Measurements from ENCODE around the gene GNG13. TPM values are rescaled to one million over a fixed set of nuclear protein-coding genes. Genes with fewer than 3 reads are reported as not detected.

GNG13 gene
- total and polyA plus RNA-seq, 2 experiments from 2014 or later: 0.29 TPM; not detected in 1

DNA sequence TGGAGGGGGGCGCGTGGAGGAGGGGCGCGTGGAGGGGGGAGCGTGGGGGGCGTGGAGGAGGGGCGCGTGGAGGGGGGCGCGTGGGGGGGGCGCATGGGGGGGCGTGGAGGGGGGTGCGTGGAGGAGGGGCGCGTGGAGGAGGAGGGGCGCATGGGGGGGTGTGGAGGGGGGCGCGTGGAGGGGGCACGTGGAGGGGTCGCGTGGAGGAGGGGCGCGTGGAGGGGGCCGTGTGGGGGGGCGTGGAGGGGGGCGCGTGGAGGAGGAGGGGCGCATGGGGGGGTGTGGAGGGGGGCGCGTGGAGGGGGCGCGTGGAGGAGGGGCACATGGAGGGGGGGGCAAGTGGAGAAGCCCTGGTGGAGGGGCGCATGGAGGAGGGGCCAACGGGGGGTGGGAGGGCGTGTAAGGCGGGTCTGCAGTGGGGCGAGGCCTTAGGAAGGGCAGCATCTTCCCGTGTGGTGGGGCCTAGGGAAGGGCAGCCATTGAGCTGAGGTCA lies 32.7 kb downstream of the GNG13 start:
- H3K36me3 ChIP-seq (ENCODE audit: insufficient read depth): no peaks in the 10 kb centered on the region
- H3F3A ChIP-seq (replicated peaks; ENCODE audit: low read depth): 0 out of 2 replicates have a peak, but pooled peaks cover 3% of the 10 kb centered on the region
- DNase-seq (ENCODE audit: low spot score) (no peak), ATAC-seq (peak; percentile 21)
- no peak overlapping the region for H3K4me3 Mint-ChIP-seq
- no peak overlapping the region for H3K27ac Mint-ChIP-seq
- no peaks in the 10 kb centered on the region for H3K4me1 ChIP-seq (ENCODE audit: insufficient read depth)
- H4K20me1 ChIP-seq (replicated peaks; ENCODE audit: insufficient read depth): no peaks in the 10 kb centered on the region
- peaks cover 10% of the 10 kb centered on the region for H3K27me3 Mint-ChIP-seq (ENCODE audit: insufficient read depth, low read depth, poor library complexity)
- no peak overlapping the region for H3K4me3 ChIP-seq
- no peaks in the 10 kb centered on the region for H3K27me3 ChIP-seq (ENCODE audit: insufficient read depth)
- H3K9me3 Mint-ChIP-seq: no peaks in the 10 kb centered on the region
- H3K4me1 Mint-ChIP-seq: no peaks in the 10 kb centered on the region; the same call in 2 of the 3 replicates
- no peak overlapping the region for H3K4me2 ChIP-seq
- TF ChIP-seq ZNF331 (CRISPR knock-in tag; IDR thresholded peaks at IDR 0.05; ENCODE audit: low read depth) (no peak), CREB1 (CRISPR knock-in tag; IDR thresholded peaks at IDR 0.05; ENCODE audit: low read depth) (no peak), JUNB (IDR thresholded peaks at IDR 0.05; ENCODE audit: unreplicated experiment) (no peak), POLR2AphosphoS5 (IDR thresholded peaks at IDR 0.05; ENCODE audit: low read depth) (no peak), ZNF114 (CRISPR knock-in tag; IDR thresholded peaks at IDR 0.05) (no peak), NANOG (IDR thresholded peaks at IDR 0.05; ENCODE audit: borderline replicate concordance) (no peak), EZH2phosphoT487 (IDR thresholded peaks at IDR 0.05; ENCODE audit: unreplicated experiment) (no peak), EZH2 (IDR thresholded peaks at IDR 0.05; ENCODE audit: low read depth, unreplicated experiment) (no peak), STAT1 (IDR thresholded peaks at IDR 0.05; ENCODE audit: unreplicated experiment) (no peak)
- TF ChIP-seq, protein P1, sequence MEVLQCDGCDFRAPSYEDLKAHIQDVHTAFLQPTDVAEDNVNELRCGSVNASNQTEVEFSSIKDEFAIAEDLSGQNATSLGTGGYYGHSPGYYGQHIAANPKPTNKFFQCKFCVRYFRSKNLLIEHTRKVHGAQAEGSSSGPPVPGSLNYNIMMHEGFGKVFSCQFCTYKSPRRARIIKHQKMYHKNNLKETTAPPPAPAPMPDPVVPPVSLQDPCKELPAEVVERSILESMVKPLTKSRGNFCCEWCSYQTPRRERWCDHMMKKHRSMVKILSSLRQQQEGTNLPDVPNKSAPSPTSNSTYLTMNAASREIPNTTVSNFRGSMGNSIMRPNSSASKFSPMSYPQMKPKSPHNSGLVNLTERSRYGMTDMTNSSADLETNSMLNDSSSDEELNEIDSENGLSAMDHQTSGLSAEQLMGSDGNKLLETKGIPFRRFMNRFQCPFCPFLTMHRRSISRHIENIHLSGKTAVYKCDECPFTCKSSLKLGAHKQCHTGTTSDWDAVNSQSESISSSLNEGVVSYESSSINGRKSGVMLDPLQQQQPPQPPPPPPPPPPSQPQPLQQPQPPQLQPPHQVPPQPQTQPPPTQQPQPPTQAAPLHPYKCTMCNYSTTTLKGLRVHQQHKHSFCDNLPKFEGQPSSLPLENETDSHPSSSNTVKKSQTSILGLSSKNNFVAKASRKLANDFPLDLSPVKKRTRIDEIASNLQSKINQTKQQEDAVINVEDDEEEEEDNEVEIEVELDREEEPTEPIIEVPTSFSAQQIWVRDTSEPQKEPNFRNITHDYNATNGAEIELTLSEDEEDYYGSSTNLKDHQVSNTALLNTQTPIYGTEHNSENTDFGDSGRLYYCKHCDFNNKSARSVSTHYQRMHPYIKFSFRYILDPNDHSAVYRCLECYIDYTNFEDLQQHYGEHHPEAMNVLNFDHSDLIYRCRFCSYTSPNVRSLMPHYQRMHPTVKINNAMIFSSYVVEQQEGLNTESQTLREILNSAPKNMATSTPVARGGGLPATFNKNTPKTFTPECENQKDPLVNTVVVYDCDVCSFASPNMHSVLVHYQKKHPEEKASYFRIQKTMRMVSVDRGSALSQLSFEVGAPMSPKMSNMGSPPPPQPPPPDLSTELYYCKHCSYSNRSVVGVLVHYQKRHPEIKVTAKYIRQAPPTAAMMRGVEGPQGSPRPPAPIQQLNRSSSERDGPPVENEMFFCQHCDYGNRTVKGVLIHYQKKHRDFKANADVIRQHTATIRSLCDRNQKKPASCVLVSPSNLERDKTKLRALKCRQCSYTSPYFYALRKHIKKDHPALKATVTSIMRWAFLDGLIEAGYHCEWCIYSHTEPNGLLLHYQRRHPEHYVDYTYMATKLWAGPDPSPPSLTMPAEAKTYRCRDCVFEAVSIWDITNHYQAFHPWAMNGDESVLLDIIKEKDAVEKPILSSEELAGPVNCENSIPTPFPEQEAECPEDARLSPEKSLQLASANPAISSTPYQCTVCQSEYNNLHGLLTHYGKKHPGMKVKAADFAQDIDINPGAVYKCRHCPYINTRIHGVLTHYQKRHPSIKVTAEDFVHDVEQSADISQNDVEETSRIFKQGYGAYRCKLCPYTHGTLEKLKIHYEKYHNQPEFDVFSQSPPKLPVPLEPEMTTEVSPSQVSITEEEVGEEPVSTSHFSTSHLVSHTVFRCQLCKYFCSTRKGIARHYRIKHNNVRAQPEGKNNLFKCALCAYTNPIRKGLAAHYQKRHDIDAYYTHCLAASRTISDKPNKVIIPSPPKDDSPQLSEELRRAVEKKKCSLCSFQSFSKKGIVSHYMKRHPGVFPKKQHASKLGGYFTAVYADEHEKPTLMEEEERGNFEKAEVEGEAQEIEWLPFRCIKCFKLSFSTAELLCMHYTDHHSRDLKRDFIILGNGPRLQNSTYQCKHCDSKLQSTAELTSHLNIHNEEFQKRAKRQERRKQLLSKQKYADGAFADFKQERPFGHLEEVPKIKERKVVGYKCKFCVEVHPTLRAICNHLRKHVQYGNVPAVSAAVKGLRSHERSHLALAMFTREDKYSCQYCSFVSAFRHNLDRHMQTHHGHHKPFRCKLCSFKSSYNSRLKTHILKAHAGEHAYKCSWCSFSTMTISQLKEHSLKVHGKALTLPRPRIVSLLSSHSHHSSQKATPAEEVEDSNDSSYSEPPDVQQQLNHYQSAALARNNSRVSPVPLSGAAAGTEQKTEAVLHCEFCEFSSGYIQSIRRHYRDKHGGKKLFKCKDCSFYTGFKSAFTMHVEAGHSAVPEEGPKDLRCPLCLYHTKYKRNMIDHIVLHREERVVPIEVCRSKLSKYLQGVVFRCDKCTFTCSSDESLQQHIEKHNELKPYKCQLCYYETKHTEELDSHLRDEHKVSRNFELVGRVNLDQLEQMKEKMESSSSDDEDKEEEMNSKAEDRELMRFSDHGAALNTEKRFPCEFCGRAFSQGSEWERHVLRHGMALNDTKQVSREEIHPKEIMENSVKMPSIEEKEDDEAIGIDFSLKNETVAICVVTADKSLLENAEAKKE (CRISPR knock-in tag; IDR thresholded peaks at IDR 0.05): no peak
- TF ChIP-seq, protein P2, sequence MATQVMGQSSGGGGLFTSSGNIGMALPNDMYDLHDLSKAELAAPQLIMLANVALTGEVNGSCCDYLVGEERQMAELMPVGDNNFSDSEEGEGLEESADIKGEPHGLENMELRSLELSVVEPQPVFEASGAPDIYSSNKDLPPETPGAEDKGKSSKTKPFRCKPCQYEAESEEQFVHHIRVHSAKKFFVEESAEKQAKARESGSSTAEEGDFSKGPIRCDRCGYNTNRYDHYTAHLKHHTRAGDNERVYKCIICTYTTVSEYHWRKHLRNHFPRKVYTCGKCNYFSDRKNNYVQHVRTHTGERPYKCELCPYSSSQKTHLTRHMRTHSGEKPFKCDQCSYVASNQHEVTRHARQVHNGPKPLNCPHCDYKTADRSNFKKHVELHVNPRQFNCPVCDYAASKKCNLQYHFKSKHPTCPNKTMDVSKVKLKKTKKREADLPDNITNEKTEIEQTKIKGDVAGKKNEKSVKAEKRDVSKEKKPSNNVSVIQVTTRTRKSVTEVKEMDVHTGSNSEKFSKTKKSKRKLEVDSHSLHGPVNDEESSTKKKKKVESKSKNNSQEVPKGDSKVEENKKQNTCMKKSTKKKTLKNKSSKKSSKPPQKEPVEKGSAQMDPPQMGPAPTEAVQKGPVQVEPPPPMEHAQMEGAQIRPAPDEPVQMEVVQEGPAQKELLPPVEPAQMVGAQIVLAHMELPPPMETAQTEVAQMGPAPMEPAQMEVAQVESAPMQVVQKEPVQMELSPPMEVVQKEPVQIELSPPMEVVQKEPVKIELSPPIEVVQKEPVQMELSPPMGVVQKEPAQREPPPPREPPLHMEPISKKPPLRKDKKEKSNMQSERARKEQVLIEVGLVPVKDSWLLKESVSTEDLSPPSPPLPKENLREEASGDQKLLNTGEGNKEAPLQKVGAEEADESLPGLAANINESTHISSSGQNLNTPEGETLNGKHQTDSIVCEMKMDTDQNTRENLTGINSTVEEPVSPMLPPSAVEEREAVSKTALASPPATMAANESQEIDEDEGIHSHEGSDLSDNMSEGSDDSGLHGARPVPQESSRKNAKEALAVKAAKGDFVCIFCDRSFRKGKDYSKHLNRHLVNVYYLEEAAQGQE (IDR thresholded peaks at IDR 0.05; ENCODE audit: unreplicated experiment): no peak
- TF ChIP-seq, protein P3, sequence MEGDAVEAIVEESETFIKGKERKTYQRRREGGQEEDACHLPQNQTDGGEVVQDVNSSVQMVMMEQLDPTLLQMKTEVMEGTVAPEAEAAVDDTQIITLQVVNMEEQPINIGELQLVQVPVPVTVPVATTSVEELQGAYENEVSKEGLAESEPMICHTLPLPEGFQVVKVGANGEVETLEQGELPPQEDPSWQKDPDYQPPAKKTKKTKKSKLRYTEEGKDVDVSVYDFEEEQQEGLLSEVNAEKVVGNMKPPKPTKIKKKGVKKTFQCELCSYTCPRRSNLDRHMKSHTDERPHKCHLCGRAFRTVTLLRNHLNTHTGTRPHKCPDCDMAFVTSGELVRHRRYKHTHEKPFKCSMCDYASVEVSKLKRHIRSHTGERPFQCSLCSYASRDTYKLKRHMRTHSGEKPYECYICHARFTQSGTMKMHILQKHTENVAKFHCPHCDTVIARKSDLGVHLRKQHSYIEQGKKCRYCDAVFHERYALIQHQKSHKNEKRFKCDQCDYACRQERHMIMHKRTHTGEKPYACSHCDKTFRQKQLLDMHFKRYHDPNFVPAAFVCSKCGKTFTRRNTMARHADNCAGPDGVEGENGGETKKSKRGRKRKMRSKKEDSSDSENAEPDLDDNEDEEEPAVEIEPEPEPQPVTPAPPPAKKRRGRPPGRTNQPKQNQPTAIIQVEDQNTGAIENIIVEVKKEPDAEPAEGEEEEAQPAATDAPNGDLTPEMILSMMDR (conservative IDR thresholded peaks at IDR 0.05; ENCODE audit: low read depth in 2 of 2): no peak
- TF ChIP-seq, protein P4, sequence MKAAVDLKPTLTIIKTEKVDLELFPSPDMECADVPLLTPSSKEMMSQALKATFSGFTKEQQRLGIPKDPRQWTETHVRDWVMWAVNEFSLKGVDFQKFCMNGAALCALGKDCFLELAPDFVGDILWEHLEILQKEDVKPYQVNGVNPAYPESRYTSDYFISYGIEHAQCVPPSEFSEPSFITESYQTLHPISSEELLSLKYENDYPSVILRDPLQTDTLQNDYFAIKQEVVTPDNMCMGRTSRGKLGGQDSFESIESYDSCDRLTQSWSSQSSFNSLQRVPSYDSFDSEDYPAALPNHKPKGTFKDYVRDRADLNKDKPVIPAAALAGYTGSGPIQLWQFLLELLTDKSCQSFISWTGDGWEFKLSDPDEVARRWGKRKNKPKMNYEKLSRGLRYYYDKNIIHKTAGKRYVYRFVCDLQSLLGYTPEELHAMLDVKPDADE (IDR thresholded peaks at IDR 0.05): no peak
- H3K36me3 Mint-ChIP-seq (ENCODE audit: low read depth): no peaks in the 10 kb centered on the region
- no peaks in the 10 kb centered on the region for H3K9me2 ChIP-seq (ENCODE audit: insufficient read depth)
- H3K27ac ChIP-seq (ENCODE audit: low read depth): no peak overlapping the region
- H3K79me2 ChIP-seq (replicated peaks; ENCODE audit: insufficient read depth): no peaks in the 10 kb centered on the region
- no peak overlapping the region for H2AFZ ChIP-seq
